ENCODE data around the gene ITGB2.

Gene ITGB2

DNA sequence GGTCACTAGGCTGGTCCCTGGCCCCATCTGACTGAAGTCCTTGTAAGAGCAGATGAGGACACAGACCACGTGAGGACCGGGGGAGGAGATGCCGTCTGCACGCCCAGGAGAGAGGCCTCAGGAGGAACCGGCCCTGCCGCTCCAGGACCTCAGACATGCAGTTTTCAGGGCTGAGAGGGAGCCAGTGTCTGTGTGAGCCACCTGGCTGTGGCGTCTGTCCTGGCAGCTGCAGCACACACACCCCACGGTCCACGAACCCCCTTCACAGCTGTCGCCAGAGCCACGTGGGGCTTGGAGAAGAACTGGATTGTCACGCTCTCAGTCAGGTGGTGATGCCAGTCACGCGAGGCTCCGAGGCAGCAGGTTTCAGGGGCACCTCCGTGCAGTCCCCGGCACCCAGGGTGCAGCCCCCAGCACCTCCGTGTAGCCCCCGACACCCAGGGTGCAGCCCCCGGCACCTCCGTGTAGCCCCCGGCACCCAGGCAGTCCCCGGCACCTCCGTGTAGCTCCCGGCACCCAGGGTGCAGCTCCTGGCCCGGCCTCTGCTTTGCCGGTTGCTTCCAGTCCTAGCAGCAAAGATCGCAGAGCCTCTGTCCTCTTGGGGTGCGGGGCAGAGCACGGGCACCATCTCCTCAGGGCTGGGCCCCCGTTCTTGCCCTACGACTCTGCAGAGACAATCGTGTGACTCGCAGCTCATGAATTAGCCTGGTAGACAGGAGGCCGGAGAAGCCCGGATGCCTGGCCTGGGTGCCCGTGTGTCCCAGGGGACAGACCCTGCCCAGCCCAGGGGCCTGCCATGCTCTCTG, 83.8 kb downstream of the ITGB2 start:
- H3K27ac ChIP-seq = peak overlapping the region; percentile 72
- TF ChIP-seq, protein P1, sequence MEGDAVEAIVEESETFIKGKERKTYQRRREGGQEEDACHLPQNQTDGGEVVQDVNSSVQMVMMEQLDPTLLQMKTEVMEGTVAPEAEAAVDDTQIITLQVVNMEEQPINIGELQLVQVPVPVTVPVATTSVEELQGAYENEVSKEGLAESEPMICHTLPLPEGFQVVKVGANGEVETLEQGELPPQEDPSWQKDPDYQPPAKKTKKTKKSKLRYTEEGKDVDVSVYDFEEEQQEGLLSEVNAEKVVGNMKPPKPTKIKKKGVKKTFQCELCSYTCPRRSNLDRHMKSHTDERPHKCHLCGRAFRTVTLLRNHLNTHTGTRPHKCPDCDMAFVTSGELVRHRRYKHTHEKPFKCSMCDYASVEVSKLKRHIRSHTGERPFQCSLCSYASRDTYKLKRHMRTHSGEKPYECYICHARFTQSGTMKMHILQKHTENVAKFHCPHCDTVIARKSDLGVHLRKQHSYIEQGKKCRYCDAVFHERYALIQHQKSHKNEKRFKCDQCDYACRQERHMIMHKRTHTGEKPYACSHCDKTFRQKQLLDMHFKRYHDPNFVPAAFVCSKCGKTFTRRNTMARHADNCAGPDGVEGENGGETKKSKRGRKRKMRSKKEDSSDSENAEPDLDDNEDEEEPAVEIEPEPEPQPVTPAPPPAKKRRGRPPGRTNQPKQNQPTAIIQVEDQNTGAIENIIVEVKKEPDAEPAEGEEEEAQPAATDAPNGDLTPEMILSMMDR (conservative IDR thresholded peaks at IDR 0.05) = peak; percentile 51

DNA sequence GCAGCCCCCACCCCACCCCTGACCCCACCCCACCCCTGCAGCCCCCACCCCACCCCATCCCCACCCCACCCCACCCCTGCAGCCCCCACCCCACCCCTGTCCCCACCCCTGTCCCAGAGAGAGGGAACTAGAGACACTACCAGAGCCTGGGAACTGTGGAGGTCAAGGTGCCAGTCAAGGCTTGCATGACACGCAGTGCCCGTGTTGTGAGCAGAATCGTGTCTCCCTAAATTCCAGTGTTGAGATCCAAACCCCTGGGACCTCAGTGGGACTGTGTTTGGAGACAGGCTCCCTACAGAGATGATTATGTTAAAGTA, 84.4 kb downstream of the ITGB2 start:
- H3K27ac ChIP-seq = peak overlapping the region; percentile 72
- TF ChIP-seq, protein P1 (conservative IDR thresholded peaks at IDR 0.05) = no peak
